Tracheal epithelial cell (primary cell): ENCODE results near the gene TTBK2. TPM values are rescaled to one million over a fixed set of nuclear protein-coding genes. Genes with fewer than 3 reads are reported as not detected.

Source experiments
- total RNA-seq: library from RNA; depleted of rRNA; stranded (reverse); fragments of >200 nt; gene quantifications from 2 replicates; pipeline ENCODE4 v1.2.1, GENCODE V29; 2014

TTBK2 gene
- 8.2 and 14.1 TPM in 2 replicates for total RNA-seq

GRCh38 chr15:42920519-42921341 is at the start of gene TTBK2:
Gene TTBK2, minus strand, starts transcription at chr15:42920778. Its CDS starts 42,161 bp downstream, at chr15:42878617.

GRCh38 chr15:42736793-42737528 is 183.6 kb downstream of the TTBK2 start, which contains the start of gene CDAN1:
Gene CDAN1, minus strand, starts transcription at chr15:42737128. Its CDS starts 26 bp downstream, at chr15:42737102.

Other genes starting within 250 kb of the TTBK2 start
- 10.9 and 19.0 TPM in 2 replicates for gene CDAN1, start 183.7 kb downstream of the TTBK2 start, total RNA-seq
- gene UBR1, start 185.3 kb upstream of the TTBK2 start, total RNA-seq = 19.5 and 19.6 TPM in 2 replicates
- gene TMEM62, start 212.8 kb upstream of the TTBK2 start, total RNA-seq = 21.0 and 37.7 TPM in 2 replicates